Left renal cortex interstitium (tissue), 4 donors: ENCODE results near the gene TLX1. TPM values are rescaled to one million over a fixed set of nuclear protein-coding genes. Genes with fewer than 3 reads are reported as not detected.
"Not testable (repeated sequence)": the region's sequence is repeated elsewhere in the genome, so short reads cannot be mapped to it uniquely, and the experiment has no call there.

Experiments used
- DNase-seq, 4 donors: peaks; one replicate each; pipeline ENCODE4 v3.0.0-alpha.2; 2013; ENCODE audit warnings: low read depth in 4 of 4, low spot score in 2 of 4, missing footprints in 1 of 4
- polyA plus RNA-seq, 4 donors: library from polyadenylated mRNA; unstranded; fragments of 120-200 nt; gene quantifications; one replicate each; pipeline ENCODE4 v1.2.1, GENCODE V29; 2013; ENCODE audit not compliant: insufficient read length in 4 of 4

Gene TLX1
- polyA plus RNA-seq, 4 donors, result 0.18 to 0.27 (median 0.19) TPM; not detected in 1

GRCh38 chr10:101146392-101147251 lies 15.5 kb downstream of the TLX1 start:
- DNase-seq, result no peak

GRCh38 chr10:101151395-101151794 lies 20.3 kb downstream of the TLX1 start:
- DNase-seq, result no peak

GRCh38 chr10:101152316-101152715 lies 21.2 kb downstream of the TLX1 start:
- DNase-seq, result no peak

GRCh38 chr10:101154506-101154905 lies 23.4 kb downstream of the TLX1 start:
- DNase-seq, result not testable (repeated sequence)

DNA sequence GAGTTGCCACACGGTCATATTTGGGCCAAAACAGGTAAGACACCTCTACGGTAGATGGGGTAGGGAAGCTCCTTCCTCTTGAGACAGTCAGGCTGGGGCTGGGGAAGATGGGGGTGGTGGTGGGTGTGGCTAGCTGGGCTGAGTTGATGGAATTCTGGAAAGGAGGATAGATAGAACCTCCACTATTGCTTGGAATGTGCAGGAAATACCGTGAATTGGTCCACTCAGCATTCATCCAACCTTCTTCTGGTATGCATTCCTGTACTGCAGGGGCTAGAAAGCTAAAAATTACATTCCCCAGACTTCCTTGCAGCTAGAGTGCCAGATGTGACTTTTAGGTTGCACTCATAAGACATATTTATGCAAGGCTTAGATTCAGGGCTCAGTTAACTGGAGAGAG lies 24.8 kb downstream of the TLX1 start:
- no peak for DNase-seq

GRCh38 chr10:101157756-101158458 lies 26.8 kb downstream of the TLX1 start:
- no peak for DNase-seq

DNA sequence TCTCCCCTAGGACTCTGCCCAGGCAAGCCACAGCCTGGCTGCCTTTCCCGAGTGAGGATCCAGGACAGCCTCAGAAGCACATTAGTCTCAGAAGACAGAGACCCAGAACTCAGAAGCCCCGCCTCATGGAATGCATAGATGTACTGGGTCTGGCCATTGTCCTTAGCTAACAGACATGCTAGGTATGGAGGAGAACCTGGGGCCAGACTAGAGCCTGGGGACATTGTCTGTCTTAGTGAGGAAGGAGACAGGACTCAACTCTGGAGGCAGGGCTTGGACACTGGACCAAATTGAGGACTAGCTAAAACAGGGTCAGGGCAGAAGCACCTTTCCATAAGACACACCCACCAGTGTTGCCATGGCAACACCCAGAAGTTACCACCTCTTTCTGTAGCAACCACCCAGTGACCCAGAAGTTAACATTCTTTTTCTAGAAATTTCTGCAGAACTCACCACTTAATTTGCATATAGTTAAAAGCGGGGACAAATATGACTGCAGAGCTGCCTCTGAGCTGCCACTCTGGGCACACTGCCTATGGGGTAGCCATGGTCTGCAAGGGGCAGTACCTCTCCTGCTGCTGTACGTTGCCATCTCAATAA lies 27.5 kb downstream of the TLX1 start:
- no peak for DNase-seq

DNA sequence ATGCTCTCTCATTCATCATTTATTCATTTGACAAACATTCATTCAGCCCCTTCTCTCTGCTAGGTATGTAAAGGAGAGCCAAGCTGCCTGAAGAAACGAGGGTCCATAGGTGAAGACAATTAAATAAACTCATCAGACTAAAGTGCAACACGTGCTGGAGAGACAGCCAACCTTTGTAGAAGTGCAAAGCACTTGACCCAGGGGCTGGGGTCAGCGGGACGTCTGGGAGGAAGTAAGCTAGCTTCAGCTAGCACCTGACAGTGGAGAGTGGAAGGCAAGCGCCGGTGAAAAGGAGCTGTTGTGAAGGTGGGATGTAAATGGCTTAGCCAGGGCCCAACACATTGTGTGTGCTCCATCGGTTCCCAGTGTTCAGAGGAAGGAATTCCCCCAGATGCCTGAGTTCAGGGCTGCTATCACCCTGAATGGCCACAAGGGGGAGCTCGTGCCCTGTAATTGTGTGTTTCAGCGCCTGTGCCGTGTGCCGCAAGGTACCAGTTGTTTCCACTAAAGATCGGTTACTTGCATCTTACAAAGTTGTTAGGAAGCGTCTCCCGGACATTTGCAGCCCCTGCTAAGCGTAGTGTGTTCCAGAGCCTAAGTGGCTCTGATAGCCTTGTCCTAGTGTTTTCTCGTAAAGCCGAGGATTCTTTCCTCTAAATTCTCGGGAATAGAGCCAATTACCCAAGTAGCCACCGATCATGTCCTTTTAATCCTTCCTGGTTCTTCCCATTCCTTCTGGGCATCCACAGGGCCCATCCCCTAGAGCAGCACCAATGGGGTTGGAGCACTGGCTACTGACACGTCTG lies 30.6 kb downstream of the TLX1 start:
- DNase-seq, result peak in 2 of 4 donors; percentile 59 to 74

DNA sequence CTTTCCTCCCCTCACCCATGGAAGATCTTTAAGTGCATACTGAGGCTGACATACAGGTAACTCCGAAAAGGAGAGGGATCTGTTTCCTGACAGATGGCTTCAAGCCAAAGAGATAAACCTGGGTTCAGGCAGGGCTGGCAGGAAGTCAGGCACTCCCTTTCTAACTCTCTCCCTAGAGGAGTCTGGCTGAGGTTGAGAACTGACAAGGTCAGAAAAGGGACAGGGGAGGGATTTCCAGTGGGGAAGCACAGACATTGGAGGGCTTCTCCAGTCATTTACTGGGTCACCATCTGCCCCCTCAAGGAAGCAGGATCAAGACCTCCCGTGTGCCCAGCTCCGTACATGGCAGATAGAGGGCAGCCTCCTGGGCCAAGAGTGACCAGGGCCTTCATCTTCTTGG lies 31.6 kb downstream of the TLX1 start:
- DNase-seq, result no peak

DNA sequence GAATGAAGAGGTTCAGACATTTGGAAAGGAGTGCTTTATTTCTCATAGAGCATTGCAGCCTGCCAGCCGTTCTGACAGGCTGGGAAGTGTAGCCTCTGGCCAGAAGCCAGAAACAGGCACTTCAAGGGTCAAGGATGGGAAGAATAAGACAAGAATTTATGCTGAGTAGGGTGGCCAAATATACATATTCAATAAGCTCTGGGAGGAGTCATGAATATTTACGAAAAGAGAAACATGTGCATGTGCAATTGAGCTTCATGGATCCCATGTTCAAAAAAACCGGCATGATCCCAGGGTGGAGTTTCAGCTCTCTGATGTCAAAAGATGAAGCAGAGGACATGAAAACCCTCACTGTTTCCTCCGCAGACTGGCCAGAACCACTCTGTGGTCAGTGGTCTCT lies 32.9 kb downstream of the TLX1 start:
- DNase-seq, result no peak

DNA sequence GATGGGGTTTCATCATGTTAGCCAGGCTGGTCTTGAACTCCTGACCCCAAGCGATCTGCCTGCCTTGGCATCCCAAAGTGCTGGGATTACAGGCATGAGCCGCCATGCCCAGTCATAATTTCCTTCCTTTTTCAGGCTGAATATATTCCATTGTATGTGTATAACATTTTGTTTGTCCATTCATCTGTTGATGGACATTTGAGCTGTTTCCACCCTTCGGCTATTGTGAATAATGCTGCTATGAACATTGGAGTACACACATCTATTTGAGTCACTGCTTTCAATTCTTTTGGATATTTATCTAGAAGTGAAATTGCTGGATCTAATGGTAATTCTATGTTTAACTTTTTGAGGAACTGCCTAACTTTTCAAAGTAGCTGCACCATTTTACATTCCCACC lies 34.6 kb downstream of the TLX1 start:
- no peak for DNase-seq

DNA sequence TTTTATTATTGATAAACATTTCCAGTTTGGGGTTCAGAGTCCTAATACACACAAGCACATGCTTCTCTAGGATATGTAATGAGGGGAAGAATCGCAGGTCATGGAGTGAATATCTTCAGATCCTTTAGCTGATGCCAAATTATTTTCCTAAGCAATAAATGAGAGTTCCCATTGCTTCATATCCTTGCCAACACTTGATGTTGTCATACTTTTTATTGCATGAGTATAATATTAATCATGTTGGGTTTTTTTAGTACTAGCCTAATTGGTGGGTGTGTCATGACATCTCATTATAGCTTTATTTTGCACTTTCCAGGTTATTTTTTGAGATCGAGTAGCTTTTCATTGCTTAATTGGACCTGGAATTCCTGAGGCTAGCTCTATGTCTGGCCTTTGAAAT lies 35.3 kb downstream of the TLX1 start:
- no peak for DNase-seq

DNA sequence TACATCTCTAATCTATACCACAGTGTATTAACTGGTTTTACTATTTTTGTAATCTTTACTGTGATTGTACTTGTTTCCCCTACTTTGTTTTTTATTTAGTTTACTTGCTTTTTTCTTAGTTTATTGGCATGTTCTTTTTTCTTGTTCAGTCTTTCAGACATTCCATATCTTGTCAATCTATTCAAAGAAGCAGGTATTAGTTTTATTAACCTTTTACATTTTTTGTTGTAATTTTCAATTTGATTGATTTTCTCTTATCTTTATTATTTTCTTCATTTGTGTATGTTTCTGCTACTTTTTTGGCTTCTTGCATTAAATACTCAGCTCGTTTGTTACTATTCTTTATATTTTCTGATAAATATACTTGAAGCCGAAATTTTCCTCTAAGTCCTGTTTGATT lies 41.6 kb downstream of the TLX1 start:
- no peak for DNase-seq

DNA sequence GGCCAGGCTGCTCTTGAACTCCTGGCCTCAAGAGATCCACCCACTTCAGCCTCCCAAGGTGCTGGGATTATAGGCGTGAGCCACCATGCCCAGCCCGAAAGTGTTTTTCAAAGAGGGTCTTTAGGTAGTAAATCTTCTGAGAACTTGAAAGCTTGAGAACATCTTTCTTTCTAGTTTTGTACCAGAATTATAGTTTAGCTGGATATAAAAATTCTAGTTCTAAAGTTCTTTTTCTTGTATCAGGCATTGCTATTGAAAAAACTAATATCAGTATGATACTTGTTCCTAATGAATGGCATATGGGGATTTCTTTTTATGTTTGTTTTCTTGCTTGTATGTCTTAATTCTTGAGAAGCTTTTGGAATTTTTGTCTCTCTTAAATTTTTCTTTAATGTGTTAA lies 43.2 kb downstream of the TLX1 start:
- no peak for DNase-seq

DNA sequence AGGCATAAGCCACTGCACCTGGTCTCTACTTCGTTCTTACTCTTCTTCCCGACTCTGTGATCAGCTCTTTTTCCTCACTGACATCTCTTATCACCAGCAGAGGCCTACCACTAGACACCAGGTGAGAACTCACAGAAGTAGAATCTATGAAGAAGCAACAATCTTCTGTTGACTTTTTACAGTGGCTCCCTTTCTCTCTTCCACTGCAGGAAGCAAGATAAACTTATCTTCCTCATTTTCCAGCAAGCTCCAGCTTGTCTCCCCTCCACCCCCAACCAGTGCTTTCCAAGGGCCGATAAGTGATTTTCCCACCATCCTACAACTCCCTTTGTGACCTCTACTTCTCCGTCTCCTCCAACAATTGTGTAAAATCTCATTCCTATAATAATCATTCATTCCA lies 45.5 kb downstream of the TLX1 start:
- DNase-seq, result no peak

DNA sequence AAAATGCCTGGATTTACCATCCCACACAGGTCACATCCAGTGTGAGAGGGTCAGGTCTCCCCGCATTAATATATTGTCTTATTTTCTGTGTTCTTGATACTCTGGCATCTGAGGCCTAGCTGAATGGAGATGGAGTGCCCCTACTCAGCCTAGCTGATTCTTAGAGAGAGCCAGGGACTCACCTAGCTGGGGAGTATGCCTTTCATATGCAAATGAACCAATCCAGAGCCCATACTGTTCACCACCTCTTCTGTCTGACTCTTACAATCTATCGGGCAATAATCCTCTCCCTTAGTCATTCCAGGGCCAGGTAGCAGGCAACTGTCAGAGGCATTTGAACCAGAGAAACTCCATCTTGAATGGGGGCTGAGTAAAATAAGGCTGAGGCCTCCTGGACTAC lies 51.8 kb downstream of the TLX1 start:
- no peak for DNase-seq

DNA sequence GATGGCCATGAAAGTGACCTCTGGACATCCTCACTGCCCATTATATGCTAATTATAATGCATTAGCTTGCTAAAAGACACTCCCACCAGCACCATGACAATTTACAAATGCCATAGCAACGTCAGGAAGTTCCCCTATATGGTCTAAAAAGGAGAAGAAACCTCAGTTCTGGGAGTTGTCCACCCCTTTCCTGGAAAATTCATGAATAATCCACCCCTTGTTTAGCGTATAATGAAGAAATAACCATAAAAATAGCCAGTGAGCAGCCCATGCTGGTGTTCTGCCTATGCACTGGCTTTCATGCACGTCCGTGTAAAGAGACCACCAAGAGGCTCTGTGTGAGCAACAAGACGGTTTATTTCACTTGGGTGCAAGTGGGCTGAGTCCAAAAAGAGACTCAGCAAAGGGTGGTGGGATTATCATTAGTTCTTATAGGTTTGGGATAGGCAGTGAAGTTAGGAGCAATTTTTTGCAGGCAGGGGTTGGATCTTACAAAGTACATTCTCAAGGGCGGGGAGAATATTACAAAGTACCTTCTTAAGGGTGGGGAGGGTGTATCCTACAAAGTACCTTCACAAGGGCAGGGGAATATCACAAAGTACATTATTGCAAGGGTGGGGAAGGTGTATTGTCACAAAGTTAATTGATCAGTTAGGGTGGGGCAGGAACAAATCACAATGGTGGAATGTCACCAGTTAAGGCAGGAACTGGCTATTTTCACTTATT lies 52.5 kb downstream of the TLX1 start:
- DNase-seq, result no peak
